ENCODE measurements around the gene FAM153A.
"Not testable (repeated sequence)": the region's sequence is repeated elsewhere in the genome, so short reads cannot be mapped to it uniquely, and the experiment has no call there.

Gene FAM153A

GRCh38 chr5:177723831-177724485 is 58.7 kb downstream of the FAM153A start:
- DNase-seq = not testable (repeated sequence)

DNA sequence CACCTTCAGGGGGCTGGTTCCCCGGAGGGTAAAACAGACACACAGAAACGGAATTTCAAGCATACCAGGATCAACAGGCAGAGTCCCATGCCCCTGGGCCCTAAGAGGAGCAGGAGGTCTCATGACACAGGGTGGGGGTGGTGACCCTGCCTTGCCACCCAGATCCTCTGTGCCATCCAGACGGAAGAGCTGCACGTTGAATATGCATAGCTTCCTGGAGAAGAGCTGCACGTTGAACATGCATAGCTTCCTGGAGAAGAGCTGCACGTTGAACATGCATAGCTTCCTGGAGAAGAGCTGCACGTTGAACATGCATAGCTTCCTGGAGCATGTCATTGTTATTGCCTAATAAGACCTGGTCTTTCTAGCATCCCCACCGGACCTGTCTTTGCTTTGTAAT is 59.9 kb downstream of the FAM153A start:
- DNase-seq = not testable (repeated sequence)

DNA sequence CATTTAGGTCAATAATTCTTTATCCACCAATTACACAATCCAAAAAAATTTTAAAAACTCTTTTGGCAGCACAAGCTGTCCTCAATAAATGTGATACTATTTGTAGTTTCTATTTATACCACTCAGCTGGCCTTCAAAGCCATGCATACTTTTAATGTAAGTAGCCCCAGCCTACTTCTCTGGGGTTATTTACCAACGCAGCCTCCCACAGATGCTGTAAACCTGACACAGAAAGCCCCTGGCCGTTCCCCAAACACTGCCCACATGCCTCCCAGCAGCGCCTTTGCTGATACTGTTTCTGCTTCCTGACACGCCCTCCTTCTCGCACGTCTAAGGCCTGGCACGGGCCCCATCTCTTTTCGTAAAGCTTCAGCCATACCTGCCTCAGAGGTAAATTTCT is 62.7 kb downstream of the FAM153A start:
- DNase-seq = not testable (repeated sequence)

- not testable (repeated sequence) for DNase-seq
Observed at GRCh38 chr5:177715423-177715822, 67.3 kb downstream of the FAM153A start.

DNA sequence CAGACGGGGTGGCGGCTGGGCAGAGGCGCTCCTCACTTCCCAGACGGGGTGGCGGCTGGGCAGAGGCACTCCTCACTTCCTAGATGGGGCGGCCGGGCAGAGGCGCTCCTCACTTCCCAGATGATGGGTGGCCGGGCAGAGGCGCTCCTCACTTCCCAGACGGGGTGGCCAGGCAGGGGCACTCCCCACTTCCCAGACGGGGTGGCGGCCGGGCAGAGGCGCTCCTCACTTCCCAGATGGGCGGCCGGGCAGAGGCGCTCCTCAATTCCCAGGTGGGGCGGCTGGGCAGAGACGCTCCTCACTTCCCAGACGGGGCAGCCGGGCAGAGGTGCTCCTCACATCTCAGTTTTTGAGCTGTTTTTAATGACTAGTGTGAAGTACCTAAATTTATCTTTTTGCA is 86.6 kb downstream of the FAM153A start:
- DNase-seq = not testable (repeated sequence)

GRCh38 chr5:177695356-177695930 is 87.3 kb downstream of the FAM153A start:
- not testable (repeated sequence) for DNase-seq

- not testable (repeated sequence) for DNase-seq
Observed at GRCh38 chr5:177694518-177694835, 88.2 kb downstream of the FAM153A start.

DNA sequence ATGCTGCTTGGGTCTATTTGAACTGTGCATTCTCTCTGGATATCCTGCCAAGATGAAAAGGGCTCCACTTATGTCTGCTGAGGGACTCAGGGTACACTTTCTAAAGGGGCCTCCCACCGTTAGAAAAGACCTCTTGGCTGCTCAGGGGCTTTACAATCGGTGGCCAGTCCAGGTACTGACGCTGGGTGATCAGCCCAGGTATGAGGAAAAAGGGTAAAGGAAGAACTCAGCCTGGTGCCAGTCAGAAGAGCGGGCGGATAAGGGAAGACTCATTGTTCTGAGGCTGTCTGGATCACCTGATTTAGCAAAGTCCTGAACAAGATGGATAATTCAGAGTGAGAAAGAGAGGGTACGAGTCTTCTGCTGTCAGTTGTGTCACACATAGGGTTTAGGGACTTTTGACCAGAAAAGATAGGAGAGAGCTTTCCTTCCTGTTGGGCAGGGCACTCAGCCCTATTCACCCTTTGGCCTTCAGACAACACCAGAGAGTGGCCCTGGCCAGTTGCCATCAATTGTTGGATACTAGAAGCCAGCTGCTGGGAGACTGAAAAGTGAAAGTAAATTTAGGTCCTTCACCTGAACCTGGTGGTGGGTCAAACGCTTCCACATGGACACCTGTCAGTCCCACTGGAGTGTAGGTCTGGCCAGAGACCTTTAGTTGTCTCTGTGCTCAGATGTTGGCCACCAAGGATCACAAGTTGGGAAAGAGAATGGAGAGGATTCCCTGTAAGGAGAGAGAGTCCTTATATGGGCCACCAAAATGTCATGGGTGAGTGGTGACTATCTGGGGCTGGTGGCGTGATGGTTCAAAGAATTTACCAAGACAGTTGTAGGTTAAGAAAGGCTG is 88.8 kb downstream of the FAM153A start:
- not testable (repeated sequence) for DNase-seq

DNA sequence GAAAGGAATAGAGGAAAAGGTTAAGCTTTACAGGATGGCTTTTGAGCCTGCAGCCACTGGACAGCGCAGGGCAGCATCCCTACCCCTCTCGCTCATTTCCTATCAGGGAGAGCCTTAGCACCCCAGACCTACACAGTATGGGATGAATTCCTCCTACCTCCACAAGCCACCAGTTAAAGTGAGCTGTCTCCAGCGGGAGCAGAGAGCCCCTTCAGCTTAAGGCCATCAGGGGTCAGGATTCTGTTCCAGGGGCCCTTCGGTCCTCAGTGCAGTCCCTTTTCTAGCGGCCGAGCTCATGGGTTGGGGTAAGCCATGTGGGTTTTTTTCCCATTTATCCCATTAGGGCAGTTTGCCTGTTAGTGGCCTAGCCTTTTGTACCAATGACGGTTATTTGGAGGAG is 89.7 kb downstream of the FAM153A start:
- DNase-seq = not testable (repeated sequence)

DNA sequence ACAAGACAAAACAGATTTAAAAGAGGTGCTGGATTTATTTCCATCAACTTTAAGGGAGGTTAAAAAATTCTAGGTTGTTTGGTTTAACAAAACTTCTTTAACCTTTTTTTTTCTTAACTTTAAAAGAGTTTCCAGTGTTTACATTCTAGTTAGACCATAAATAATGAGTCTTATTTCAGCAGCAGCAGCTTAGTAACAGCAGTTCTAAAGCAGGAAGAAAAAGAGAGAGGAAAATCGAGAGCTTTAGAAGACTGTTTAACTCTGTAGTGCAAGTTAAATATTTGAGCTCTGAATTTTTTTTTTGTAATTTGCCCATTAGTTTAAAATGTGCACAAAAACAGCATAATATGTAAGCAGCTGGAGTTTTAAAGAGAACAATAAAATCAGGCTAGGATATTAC is 90.2 kb downstream of the FAM153A start:
- not testable (repeated sequence) for DNase-seq

- not testable (repeated sequence) for DNase-seq
Observed at GRCh38 chr5:177689011-177689610, 93.6 kb downstream of the FAM153A start.

DNA sequence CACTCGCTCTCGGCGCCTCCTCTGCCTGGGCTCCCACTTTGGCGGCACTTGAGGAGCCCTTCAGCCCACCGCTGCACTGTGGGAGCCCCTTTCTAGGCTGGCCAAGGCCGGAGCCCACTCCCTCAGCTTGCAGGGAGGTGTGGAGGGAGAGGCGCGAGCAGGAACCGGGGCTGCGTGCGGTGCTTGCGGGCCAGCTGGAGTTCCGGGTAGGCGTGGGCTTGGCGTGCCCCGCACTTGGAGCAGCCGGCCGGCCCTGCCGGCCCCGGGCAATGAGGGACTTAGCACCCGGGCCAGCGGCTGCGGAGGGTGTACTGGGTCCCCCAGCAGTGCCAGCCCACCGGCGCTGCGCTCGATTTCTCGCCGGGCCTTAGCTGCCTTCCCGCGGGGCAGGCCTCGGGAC is 94.6 kb downstream of the FAM153A start:
- DNase-seq = not testable (repeated sequence)

- not testable (repeated sequence) for DNase-seq
Observed at GRCh38 chr5:177681920-177682319, 100.8 kb downstream of the FAM153A start.
